Measurements from ENCODE around the gene INO80B. TPM values are rescaled to one million over a fixed set of nuclear protein-coding genes. Genes with fewer than 3 reads are reported as not detected.
"Not testable (repeated sequence)": the region's sequence is repeated elsewhere in the genome, so short reads cannot be mapped to it uniquely, and the experiment has no call there.

INO80B gene
- total and polyA plus RNA-seq, 8 donors, result 23.8 to 44.5 (median 34.3) TPM

- ATAC-seq, result no peak
- peak overlapping the region; percentile 84 to 96 for H3K4me3 ChIP-seq
- intact Hi-C loops (cut with DNase I), result loop anchor here in 1 of 2 donors (5.0 kb wide), 1 partner anchor 106 kb away; no protein-coding TSS in a partner anchor
- H3K27me3 ChIP-seq, result no peaks in the 10 kb centered on the region
- H3K36me3 ChIP-seq, result peaks cover 0 to 22% of the 10 kb centered on the region in 2 donors
- H3K4me1 ChIP-seq, result peaks cover 26 to 55% of the 10 kb centered on the region in 2 donors
- H3K27ac ChIP-seq, result no peak overlapping the region
- no peak for TF ChIP-seq CTCF (IDR thresholded peaks at IDR 0.05)
- no peaks in the 10 kb centered on the region for H3K9me3 ChIP-seq
- no peak for DNase-seq
Measured at GRCh38 chr2:74481431-74481830, 26.5 kb downstream of the INO80B start.

- H3K4me3 ChIP-seq, result peak overlapping the region; percentile 84 to 96
- H3K27me3 ChIP-seq, result no peaks in the 10 kb centered on the region
- no peak for TF ChIP-seq CTCF (IDR thresholded peaks at IDR 0.05)
- H3K9me3 ChIP-seq, result no peaks in the 10 kb centered on the region
- intact Hi-C loops (cut with DNase I), result loop anchor here in 1 of 2 donors (5.0 kb wide), 1 partner anchor 105 kb away; no protein-coding TSS in a partner anchor
- ATAC-seq, result peak; percentile 57
- peak overlapping the region; percentile 89 to 94 for H3K27ac ChIP-seq
- H3K4me1 ChIP-seq, result peaks cover 19 to 48% of the 10 kb centered on the region in 2 donors
- peaks cover 0 to 30% of the 10 kb centered on the region in 2 donors for H3K36me3 ChIP-seq
- peak in 2 of 4 donors; percentile 70 to 90 for DNase-seq
Measured at GRCh38 chr2:74481961-74482800, 27.3 kb downstream of the INO80B start.

- DNase-seq, result peak; percentile 96 to 99 (median 96)
- Histone ChIP-seq H3K4me1 (peaks cover 19 to 44% of the 10 kb centered on the region in 2 donors), H3K27me3 (no peaks in the 10 kb centered on the region), H3K36me3 (peaks cover 0 to 38% of the 10 kb centered on the region in 2 donors), H3K4me3 (peak within 1 kb of the TSS; percentile 84 to 96), H3K27ac (peak within 1 kb of the TSS; percentile 89 to 94), H3K9me3 (no peaks in the 10 kb centered on the region)
- TF ChIP-seq CTCF (IDR thresholded peaks at IDR 0.05), result peak; percentile 65 to 89
- intact Hi-C loops (cut with DNase I), result loop anchor here in 1 of 2 donors (5.0 kb wide), 1 partner anchor 104 kb away; no protein-coding TSS in a partner anchor
- peak; percentile 97 for ATAC-seq
Measured at GRCh38 chr2:74482801-74483674, 28.2 kb downstream of the INO80B start, which contains the start of the genes CCDC142 and TTC31. Gene CCDC142 (minus strand): TSS chr2:74482998. CDS start chr2:74482837, 161 bp downstream. Gene TTC31 (plus strand): TSS chr2:74483081. CDS start chr2:74483096, 15 bp downstream.

GRCh38 chr2:74483675-74484164 lies 28.8 kb downstream of the INO80B start:
- peaks cover 19 to 44% of the 10 kb centered on the region in 2 donors for H3K4me1 ChIP-seq

GRCh38 chr2:74486141-74486540 lies 31.3 kb downstream of the INO80B start:
- no peak for TF ChIP-seq CTCF (IDR thresholded peaks at IDR 0.05)
- H3K9me3 ChIP-seq, result no peaks in the 10 kb centered on the region
- intact Hi-C loops (cut with DNase I), result no loop called here
- no peaks in the 10 kb centered on the region for H3K27me3 ChIP-seq
- no peak overlapping the region for H3K27ac ChIP-seq
- H3K4me3 ChIP-seq, result no peak overlapping the region
- H3K36me3 ChIP-seq, result peaks cover 0 to 56% of the 10 kb centered on the region in 2 donors
- DNase-seq (no peak), ATAC-seq (no peak)
- peaks cover 14 to 26% of the 10 kb centered on the region in 2 donors for H3K4me1 ChIP-seq

More at GRCh38 chr2:74483675-74484164, 28.8 kb downstream of the INO80B start:
- peaks cover 0 to 42% of the 10 kb centered on the region in 2 donors for H3K36me3 ChIP-seq
- H3K27me3 ChIP-seq, H3K9me3 ChIP-seq, ATAC-seq: not testable (repeated sequence)
- peak overlapping the region in 1 of 2 donors; percentile 94 for H3K27ac ChIP-seq
- peak in 1 of 4 donors; percentile 9 for DNase-seq
- intact Hi-C loops (cut with DNase I), result loop anchor here in 1 of 2 donors (5.0 kb wide), 1 partner anchor 104 kb away; no protein-coding TSS in a partner anchor
- H3K4me3 ChIP-seq, result peak overlapping the region; percentile 84 to 96
